Measurements from ENCODE around the gene ESYT1. TPM values are rescaled to one million over a fixed set of nuclear protein-coding genes. Genes with fewer than 3 reads are reported as not detected.

Gene ESYT1
- total and polyA plus RNA-seq, 9 of the 15 experiments (the other 6 are each of a cell fraction or from before 2014, with no cell fraction given) = 132 to 420 (median 164) TPM

DNA sequence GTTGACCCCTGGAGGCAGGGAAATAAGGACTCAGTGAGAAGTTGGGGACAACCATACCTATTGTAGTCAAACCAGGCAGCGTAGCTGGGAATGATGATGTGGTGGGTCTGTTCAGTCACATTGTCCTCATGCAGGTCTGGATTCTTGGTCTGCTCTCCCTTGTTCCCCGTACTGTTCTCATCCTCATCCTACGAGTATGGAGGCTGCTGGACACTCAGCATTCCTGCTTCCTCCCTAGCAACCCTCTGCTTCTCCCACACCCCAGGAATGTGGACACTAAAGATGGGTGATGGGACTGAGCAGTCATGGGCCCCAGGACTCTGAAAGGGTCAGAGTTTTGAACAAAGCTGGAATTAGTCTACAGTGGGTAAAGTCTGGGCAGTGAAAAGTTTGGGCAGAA, 50.3 kb downstream of the ESYT1 start:
- H3K27me3 ChIP-seq (ENCODE audit: control insufficient read depth in 2 of 2, insufficient read depth in 2 of 2, low read length in 2 of 2) = no peaks in the 10 kb centered on the region
- no peaks in the 10 kb centered on the region for H3K79me2 ChIP-seq (ENCODE audit: control insufficient read depth, insufficient read depth, low read length)
- H3K9me1 ChIP-seq (ENCODE audit: control insufficient read depth, insufficient read depth, low read length) = no peaks in the 10 kb centered on the region
- FAIRE-seq = no peak
- 92% methylated on average over 3 of the region's 3 CpGs for whole genome bisulfite sequencing (ENCODE audit: insufficient coverage, low coverage, missing lambda C conversion rate)
- H2AFZ ChIP-seq (ENCODE audit: low read depth, low read length) = no peak overlapping the region
- in situ Hi-C loops (cut with MboI) = no loop called here
- no peak overlapping the region for H3K4me2 ChIP-seq (ENCODE audit: insufficient read depth, low read length)
- no peak overlapping the region for H3K27ac ChIP-seq (ENCODE audit: extremely low read depth, low read depth, low read length)
- peaks cover 86% of the 10 kb centered on the region for H3K36me3 ChIP-seq (ENCODE audit: control insufficient read depth, insufficient read depth, low read length)
- DNase-seq (ENCODE audit: extremely low read depth in 1 of 4, low spot score in 3 of 4) = no peak
- no peaks in the 10 kb centered on the region for H4K20me1 ChIP-seq (replicated peaks; ENCODE audit: control insufficient read depth, insufficient read depth, low read length)
- POLR2A ChIA-PET = interaction anchor here (1.0 to 8.7 kb wide), 3 partner anchors 9 to 16 kb away, joined by 4 to 124 read pairs (median 48); partner anchors contain the start of genes MYL6 and SMARCC2
- no peak for TF ChIP-seq ZNF436 (CRISPR knock-in tag; IDR thresholded peaks at IDR 0.05)
- no peak for TF ChIP-seq TCF3 (CRISPR knock-in tag; IDR thresholded peaks at IDR 0.05)
- TF ChIP-seq BHLHE40 (IDR thresholded peaks at IDR 0.05; ENCODE audit: low read length) = no peak
- ATAC-seq = peak; percentile 18; the same call in 2 of the 3 replicates
- CTCF ChIA-PET (ENCODE audit: low intra/inter-chr PET ratio) = no interaction called here
- BruUV-seq (replicated peaks) = no TSS peak
- H3K9ac ChIP-seq (ENCODE audit: insufficient read depth in 1 of 2, low read depth in 2 of 2, low read length in 2 of 2) = no peak overlapping the region
- intact Hi-C loops (cut with micrococcal nuclease) = no loop called here
- H3K4me3 ChIP-seq = no peak overlapping the region
- H3K4me1 ChIP-seq (replicated peaks in 1 of 2; ENCODE audit: control insufficient read depth in 2 of 2, insufficient read depth in 2 of 2, low read length in 2 of 2) = no peaks in the 10 kb centered on the region
- no peaks in the 10 kb centered on the region for H3K9me3 ChIP-seq (replicated peaks; ENCODE audit: control insufficient read depth, insufficient read depth, low read depth, low read length)

GRCh38 chr12:56186957-56187356, 58.9 kb downstream of the ESYT1 start:
- in situ Hi-C loops (cut with MboI) = loop anchor here (5.0 kb wide), 1 partner anchor 60 kb away; the partner anchor contains the start of gene ESYT1
- H3K79me2 ChIP-seq (ENCODE audit: control insufficient read depth, insufficient read depth, low read length) = peaks cover 42% of the 10 kb centered on the region
- no peaks in the 10 kb centered on the region for H3K9me3 ChIP-seq (replicated peaks; ENCODE audit: control insufficient read depth, insufficient read depth, low read depth, low read length)
- DNase-seq (ENCODE audit: extremely low read depth in 1 of 4, low spot score in 3 of 4) (no peak), ATAC-seq (no peak), FAIRE-seq (no peak)
- H4K20me1 ChIP-seq (replicated peaks; ENCODE audit: control insufficient read depth, insufficient read depth, low read length) = no peaks in the 10 kb centered on the region
- ChIA-PET CTCF (ENCODE audit: low intra/inter-chr PET ratio) (interaction anchor here (1.6 kb wide), 1 partner anchor 68 kb away, joined by 13 read pairs; the partner anchor contains the start of gene ZC3H10), POLR2A (interaction anchor here (1.7 to 5.9 kb wide), 5 partner anchors 10 to 68 kb away, joined by 10 to 54 read pairs (median 11); partner anchors contain the start of genes ESYT1, MYL6 and ZC3H10)
- peak overlapping the region; percentile 26 to 79; a peak in 3 of 4 replicates for H3K9ac ChIP-seq (ENCODE audit: insufficient read depth in 1 of 2, low read depth in 2 of 2, low read length in 2 of 2)
- no peaks in the 10 kb centered on the region for H3K27me3 ChIP-seq (ENCODE audit: control insufficient read depth in 2 of 2, insufficient read depth in 2 of 2, low read length in 2 of 2)
- H2AFZ ChIP-seq (ENCODE audit: low read depth, low read length) = no peak overlapping the region
- TF ChIP-seq SMARCE1 (IDR thresholded peaks at IDR 0.05) (no peak), WHSC1 (IDR thresholded peaks at IDR 0.05; ENCODE audit: low read length) (no peak)
- TF ChIP-seq, protein P1, sequence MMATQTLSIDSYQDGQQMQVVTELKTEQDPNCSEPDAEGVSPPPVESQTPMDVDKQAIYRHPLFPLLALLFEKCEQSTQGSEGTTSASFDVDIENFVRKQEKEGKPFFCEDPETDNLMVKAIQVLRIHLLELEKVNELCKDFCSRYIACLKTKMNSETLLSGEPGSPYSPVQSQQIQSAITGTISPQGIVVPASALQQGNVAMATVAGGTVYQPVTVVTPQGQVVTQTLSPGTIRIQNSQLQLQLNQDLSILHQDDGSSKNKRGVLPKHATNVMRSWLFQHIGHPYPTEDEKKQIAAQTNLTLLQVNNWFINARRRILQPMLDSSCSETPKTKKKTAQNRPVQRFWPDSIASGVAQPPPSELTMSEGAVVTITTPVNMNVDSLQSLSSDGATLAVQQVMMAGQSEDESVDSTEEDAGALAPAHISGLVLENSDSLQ (IDR thresholded peaks at IDR 0.05) = no peak
- H3K36me3 ChIP-seq (ENCODE audit: control insufficient read depth, insufficient read depth, low read length) = peaks cover 53% of the 10 kb centered on the region
- H3K4me1 ChIP-seq (replicated peaks in 1 of 2; ENCODE audit: control insufficient read depth in 2 of 2, insufficient read depth in 2 of 2, low read length in 2 of 2) = peaks cover 4 to 16% of the 10 kb centered on the region in 2 experiments; a peak in 3 of 5 replicates
- intact Hi-C loops (cut with micrococcal nuclease) = no loop called here
- peak overlapping the region; percentile 85; the same call in 1 of the 2 replicates for H3K4me3 ChIP-seq
- no TSS peak for BruUV-seq (replicated peaks)
- WGBS (ENCODE audit: insufficient coverage, low coverage, missing lambda C conversion rate) = 52% methylated on average over 2 of the region's 2 CpGs
- no peaks in the 10 kb centered on the region for H3K9me1 ChIP-seq (ENCODE audit: control insufficient read depth, insufficient read depth, low read length)
- peak overlapping the region; percentile 26; the same call in 1 of the 3 replicates for H3K27ac ChIP-seq (ENCODE audit: extremely low read depth, low read depth, low read length)
- H3K4me2 ChIP-seq (ENCODE audit: insufficient read depth, low read length) = peak overlapping the region; percentile 90; the same call in 1 of the 2 replicates

All from K562 (cell line).